Loucy (cell line): ENCODE results near the gene CUL1.
A peak's percentile ranks its signal among the peaks of the same experiment; 100 is the strongest.
"Not testable (repeated sequence)": the region's sequence is repeated elsewhere in the genome, so short reads cannot be mapped to it uniquely, and the experiment has no call there.

Experiments
- H2AFZ ChIP-seq: fragments of 200-600 bp; sonication (generic); 2 replicates; pipeline ENCODE4 v1.6.0; 2016; ENCODE audit warnings: antibody characterized with exemption, mild to moderate bottlenecking, low read length, moderate library complexity
- H3F3A ChIP-seq: fragments of 200-600 bp; 2 replicates; pipeline ENCODE4 v1.6.0; 2016; ENCODE audit warnings: antibody characterized with exemption, low read depth, mild to moderate bottlenecking
- H3K27me3 ChIP-seq: fragments of 200-600 bp; sonication (generic); 2 replicates; pipeline ENCODE4 v1.6.1; 2014; ENCODE audit warnings: low read length, mild to moderate bottlenecking; ENCODE audit not compliant: insufficient read depth, poor library complexity, severe bottlenecking
- H3K36me3 ChIP-seq: fragments of 200-600 bp; sonication (generic); 2 replicates; pipeline ENCODE4 v1.6.1; 2016; ENCODE audit warnings: low read length; ENCODE audit not compliant: insufficient read depth
- H3K4me1 ChIP-seq: fragments of 200-600 bp; sonication (generic); 2 replicates; pipeline ENCODE4 v1.5.1; 2014; ENCODE audit warnings: low read length, mild to moderate bottlenecking; ENCODE audit not compliant: insufficient read depth, poor library complexity, severe bottlenecking
- H3K4me2 ChIP-seq: fragments of 200-600 bp; sonication (generic); 2 replicates; pipeline ENCODE4 v1.6.0; 2014; ENCODE audit warnings: antibody characterized with exemption, low read length, low read depth, mild to moderate bottlenecking; ENCODE audit not compliant: poor library complexity, severe bottlenecking
- H3K4me3 ChIP-seq: fragments of 200-600 bp; sonication (generic); 2 replicates; pipeline ENCODE4 v1.5.1; 2014; ENCODE audit warnings: low read length, mild to moderate bottlenecking, mixed read lengths; ENCODE audit not compliant: poor library complexity, severe bottlenecking
- H3K79me2 ChIP-seq: fragments of 200-600 bp; sonication (generic); 2 replicates; pipeline ENCODE4 v1.6.1; 2014; ENCODE audit warnings: low read length; ENCODE audit not compliant: insufficient read depth
- H3K9ac ChIP-seq: fragments of 200-600 bp; sonication (generic); 2 replicates; pipeline ENCODE4 v1.6.0; 2014; ENCODE audit warnings: mild to moderate bottlenecking, low read depth, low read length, moderate library complexity; ENCODE audit not compliant: poor library complexity, severe bottlenecking
- H3K9me2 ChIP-seq: fragments of 200-600 bp; sonication (generic); replicated peaks from 2 replicates; pipeline ENCODE4 v1.6.1; 2016; ENCODE audit warnings: low read depth, low read length, mixed read lengths
- H3K9me3 ChIP-seq: fragments of 200-600 bp; sonication (generic); 2 replicates; pipeline ENCODE4 v1.6.1; 2014; ENCODE audit warnings: mild to moderate bottlenecking, antibody characterized with exemption, low read length, low read depth; ENCODE audit not compliant: insufficient read depth
- H4K20me1 ChIP-seq: fragments of 200-600 bp; sonication (generic); 2 replicates; pipeline ENCODE4 v1.6.0; 2014; ENCODE audit warnings: antibody characterized with exemption, low read length, mild to moderate bottlenecking; ENCODE audit not compliant: insufficient read depth, poor library complexity, severe bottlenecking
- EZH2phosphoT487 ChIP-seq: fragments of 200-600 bp; IDR thresholded peaks from 2 replicates; pipeline ENCODE4 v1.6.1; 2018; ENCODE audit warnings: antibody characterized with exemption, mild to moderate bottlenecking, moderate library complexity, borderline replicate concordance
- TF ChIP-seq, protein P1 (sequence below): fragments of 200-600 bp; sonication (generic); conservative IDR thresholded peaks from 2 replicates; pipeline ENCODE4 v1.5.1; 2014; ENCODE audit warnings: mild to moderate bottlenecking, antibody characterized with exemption, low read length

Gene CUL1

GRCh38 chr7:148701414-148701813 lies 2.7 kb downstream of the CUL1 start:
- no peaks in the 10 kb centered on the region for H3K9me3 ChIP-seq
- peaks cover 79% of the 10 kb centered on the region for H3K79me2 ChIP-seq
- H4K20me1 ChIP-seq = peaks cover 32% of the 10 kb centered on the region
- TF ChIP-seq EZH2phosphoT487 = no peak
- TF ChIP-seq, protein P1, sequence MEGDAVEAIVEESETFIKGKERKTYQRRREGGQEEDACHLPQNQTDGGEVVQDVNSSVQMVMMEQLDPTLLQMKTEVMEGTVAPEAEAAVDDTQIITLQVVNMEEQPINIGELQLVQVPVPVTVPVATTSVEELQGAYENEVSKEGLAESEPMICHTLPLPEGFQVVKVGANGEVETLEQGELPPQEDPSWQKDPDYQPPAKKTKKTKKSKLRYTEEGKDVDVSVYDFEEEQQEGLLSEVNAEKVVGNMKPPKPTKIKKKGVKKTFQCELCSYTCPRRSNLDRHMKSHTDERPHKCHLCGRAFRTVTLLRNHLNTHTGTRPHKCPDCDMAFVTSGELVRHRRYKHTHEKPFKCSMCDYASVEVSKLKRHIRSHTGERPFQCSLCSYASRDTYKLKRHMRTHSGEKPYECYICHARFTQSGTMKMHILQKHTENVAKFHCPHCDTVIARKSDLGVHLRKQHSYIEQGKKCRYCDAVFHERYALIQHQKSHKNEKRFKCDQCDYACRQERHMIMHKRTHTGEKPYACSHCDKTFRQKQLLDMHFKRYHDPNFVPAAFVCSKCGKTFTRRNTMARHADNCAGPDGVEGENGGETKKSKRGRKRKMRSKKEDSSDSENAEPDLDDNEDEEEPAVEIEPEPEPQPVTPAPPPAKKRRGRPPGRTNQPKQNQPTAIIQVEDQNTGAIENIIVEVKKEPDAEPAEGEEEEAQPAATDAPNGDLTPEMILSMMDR = no peak
- H2AFZ ChIP-seq = no peak overlapping the region
- peaks cover 17% of the 10 kb centered on the region for H3K4me1 ChIP-seq
- no peaks in the 10 kb centered on the region for H3K27me3 ChIP-seq
- H3K9ac ChIP-seq = peak overlapping the region; percentile 85
- no peaks in the 10 kb centered on the region for H3K9me2 ChIP-seq
- peak overlapping the region; percentile 91 for H3K4me3 ChIP-seq
- no peaks in the 10 kb centered on the region for H3K36me3 ChIP-seq
- peak overlapping the region; percentile 82 for H3K4me2 ChIP-seq
- H3F3A ChIP-seq = no peaks in the 10 kb centered on the region

- Histone ChIP-seq H3K9ac (no peak overlapping the region), H4K20me1 (peaks cover 32% of the 10 kb centered on the region), H3K4me3 (peak overlapping the region; percentile 91), H3K79me2 (peaks cover 90% of the 10 kb centered on the region), H3K4me1 (peaks cover 12% of the 10 kb centered on the region), H2AFZ (no peak overlapping the region), H3K27me3 (no peaks in the 10 kb centered on the region), H3K9me2 (no peaks in the 10 kb centered on the region), H3K4me2 (peak overlapping the region; percentile 82), H3K36me3 (no peaks in the 10 kb centered on the region), H3K9me3 (no peaks in the 10 kb centered on the region), H3F3A (no peaks in the 10 kb centered on the region)
- TF ChIP-seq, protein P1 = 0 out of 2 replicates have a peak, but pooled peaks have one; percentile 11
- TF ChIP-seq EZH2phosphoT487 = no peak
These were observed 4.4 kb downstream of the CUL1 start for GRCh38 chr7:148702876-148703670.

- not testable (repeated sequence) for H3K27me3 ChIP-seq, H3K9me2 ChIP-seq, H3K9me3 ChIP-seq, H3F3A ChIP-seq, H2AFZ ChIP-seq, H3K36me3 ChIP-seq, H3K9ac ChIP-seq
- peaks cover 32% of the 10 kb centered on the region for H4K20me1 ChIP-seq
- H3K79me2 ChIP-seq = peaks cover 93% of the 10 kb centered on the region
- H3K4me3 ChIP-seq = peak overlapping the region; percentile 22
- peak overlapping the region; percentile 37 for H3K4me2 ChIP-seq
- H3K4me1 ChIP-seq = peaks cover 12% of the 10 kb centered on the region
These were observed 4.9 kb downstream of the CUL1 start for GRCh38 chr7:148703671-148703962.

DNA sequence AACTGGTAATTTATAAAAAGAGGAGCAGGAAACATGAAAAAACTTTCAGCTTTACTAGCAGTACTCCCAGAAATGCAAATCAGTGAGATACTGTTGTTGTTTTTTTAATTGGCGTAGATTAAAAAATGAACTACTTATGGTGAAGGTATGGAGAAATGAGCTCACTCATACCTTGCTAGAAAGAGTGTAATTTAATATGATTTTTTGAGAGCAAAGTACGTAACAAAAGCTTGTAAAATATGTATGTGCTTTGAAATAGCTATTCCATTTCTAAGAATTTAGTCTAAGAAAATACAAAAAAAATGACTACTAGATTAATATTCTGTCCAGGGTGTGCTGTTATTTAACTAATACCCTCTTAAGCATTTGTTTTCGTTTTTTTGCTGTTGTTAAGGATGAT lies 5.5 kb downstream of the CUL1 start:
- Histone ChIP-seq H4K20me1 (peaks cover 35% of the 10 kb centered on the region), H2AFZ (no peak overlapping the region), H3K9me3 (no peaks in the 10 kb centered on the region), H3K4me3 (peak overlapping the region; percentile 41), H3K4me1 (peaks cover 12% of the 10 kb centered on the region), H3K79me2 (peaks cover 97% of the 10 kb centered on the region), H3K36me3 (no peaks in the 10 kb centered on the region), H3K4me2 (peak overlapping the region; percentile 37), H3K27me3 (no peaks in the 10 kb centered on the region), H3K9ac (no peak overlapping the region), H3F3A (no peaks in the 10 kb centered on the region), H3K9me2 (no peaks in the 10 kb centered on the region)
- TF ChIP-seq, protein P1 = no peak
- TF ChIP-seq EZH2phosphoT487 = no peak
